ENCODE measurements around the gene ZFP2. TPM values are rescaled to one million over a fixed set of nuclear protein-coding genes. Genes with fewer than 3 reads are reported as not detected.

Gene ZFP2
- total and polyA plus RNA-seq, 7 donors, result 0.70 to 5.4 (median 3.7) TPM; not detected in 1

- H3K27me3 ChIP-seq, result no peaks in the 10 kb centered on the region
- no peak for DNase-seq
- peaks cover 0 to 15% (median 0%) of the 10 kb centered on the region in 4 donors for H3K36me3 ChIP-seq
- H3K9me3 ChIP-seq, result no peaks in the 10 kb centered on the region
- no peaks in the 10 kb centered on the region for H3K4me1 ChIP-seq
- WGBS, 2 donors, result 63 to 77% methylated on average over 3 of the region's 3 CpGs
- no peak overlapping the region for H3K4me3 ChIP-seq
- TF ChIP-seq POLR2A (IDR thresholded peaks at IDR 0.05), result no peak
- no peak for TF ChIP-seq EP300 (IDR thresholded peaks at IDR 0.05)
- TF ChIP-seq POLR2AphosphoS5 (IDR thresholded peaks at IDR 0.05), result no peak
- no peak for TF ChIP-seq CTCF (IDR thresholded peaks at IDR 0.05)
- intact Hi-C loops (cut with DNase I), result no loop called here
- H3K27ac ChIP-seq, result no peak overlapping the region
Measured at GRCh38 chr5:178902849-178903248, 7.1 kb downstream of the ZFP2 start.

- H3K9me3 ChIP-seq, result peaks cover 75 to 91% (median 85%) of the 10 kb centered on the region in 4 donors
- H3K27ac ChIP-seq, result no peak overlapping the region
- H3K27me3 ChIP-seq, result no peaks in the 10 kb centered on the region
- WGBS, 2 donors, result 95 to 96% methylated on average over 11 of the region's 11 CpGs
- TF ChIP-seq CTCF (IDR thresholded peaks at IDR 0.05) (no peak), POLR2A (IDR thresholded peaks at IDR 0.05) (no peak), EP300 (IDR thresholded peaks at IDR 0.05) (no peak)
- no peak overlapping the region for H3K4me3 ChIP-seq
- intact Hi-C loops (cut with DNase I), result no loop called here
- no peaks in the 10 kb centered on the region for H3K4me1 ChIP-seq
- peaks cover 5 to 55% (median 39%) of the 10 kb centered on the region in 4 donors for H3K36me3 ChIP-seq
- no peak for DNase-seq
Measured at GRCh38 chr5:178931846-178932760, 36.4 kb downstream of the ZFP2 start.

- peak; percentile 97 for DNase-seq
- Histone ChIP-seq H3K9me3 (peaks cover 6 to 43% (median 21%) of the 10 kb centered on the region in 4 donors), H3K27ac (peak within 1 kb of the TSS; percentile 82 to 89 (median 86)), H3K4me3 (peak within 1 kb of the TSS; percentile 62 to 69 (median 67)), H3K4me1 (peaks cover 0 to 17% (median 9%) of the 10 kb centered on the region in 4 donors), H3K36me3 (peaks cover 0 to 2% (median 1%) of the 10 kb centered on the region in 4 donors), H3K27me3 (no peaks in the 10 kb centered on the region)
- WGBS, 2 donors, result 8 to 9% methylated on average over 69 of the region's 69 CpGs
- intact Hi-C loops (cut with DNase I), result loop anchor here (1.0 to 5.0 kb wide), 5 partner anchors 43 to 208 kb away; partner anchors contain the start of genes ZFP2, ZNF354A, ZNF354B and ZNF354C
- TF ChIP-seq POLR2AphosphoS5 (IDR thresholded peaks at IDR 0.05) (peak; percentile 44 to 82 (median 55)), EP300 (IDR thresholded peaks at IDR 0.05) (no peak), POLR2A (IDR thresholded peaks at IDR 0.05) (peak in 1 of 2 donors; percentile 8)
Measured at GRCh38 chr5:178940569-178941360, 45.1 kb downstream of the ZFP2 start, which contains the start of gene ZNF454. Gene ZNF454, plus strand, starts transcription at chr5:178941198. Its CDS starts 1,594 bp downstream, at chr5:178942792.

GRCh38 chr5:178941361-178941760 is 45.6 kb downstream of the ZFP2 start:
- intact Hi-C loops (cut with DNase I), result loop anchor here (1.0 to 5.0 kb wide), 5 partner anchors 44 to 209 kb away; partner anchors contain the start of genes ZFP2, ZNF354A, ZNF354B and ZNF354C
- H3K9me3 ChIP-seq, result peaks cover 5 to 37% (median 19%) of the 10 kb centered on the region in 4 donors
- peak; percentile 69 for DNase-seq
- H3K4me3 ChIP-seq, result peak overlapping the region; percentile 62 to 69 (median 67)
- no peak for TF ChIP-seq POLR2A (IDR thresholded peaks at IDR 0.05)
- TF ChIP-seq POLR2AphosphoS5 (IDR thresholded peaks at IDR 0.05), result no peak
- no peak for TF ChIP-seq EP300 (IDR thresholded peaks at IDR 0.05)
- TF ChIP-seq CTCF (IDR thresholded peaks at IDR 0.05), result no peak
- peak overlapping the region; percentile 82 to 89 (median 86) for H3K27ac ChIP-seq
- no peaks in the 10 kb centered on the region for H3K27me3 ChIP-seq
- H3K36me3 ChIP-seq, result peaks cover 0 to 8% (median 7%) of the 10 kb centered on the region in 4 donors
- 7 to 9% methylated on average over 23 of the region's 23 CpGs for WGBS, 2 donors
- H3K4me1 ChIP-seq, result peaks cover 0 to 17% (median 9%) of the 10 kb centered on the region in 4 donors

Measured in sigmoid colon (tissue), 7 donors.